Smooth muscle cell (in vitro differentiated cells): ENCODE results near the gene WDR1. TPM values are rescaled to one million over a fixed set of nuclear protein-coding genes. Genes with fewer than 3 reads are reported as not detected.

Experiments
- DNase-seq: peaks from one replicate; lab custom pipeline; 2025; ENCODE audit not compliant: unreplicated experiment; lab: John Stamatoyannopoulos, UW
- H2AFZ ChIP-seq: fragments of 200-600 bp; sonication (generic); 2 replicates; pipeline ENCODE4 v1.6.0; 2016; ENCODE audit warnings: antibody characterized with exemption, low read depth, mild to moderate bottlenecking
- H3F3A ChIP-seq: fragments of 200-600 bp; sonication (generic); 2 replicates; pipeline ENCODE4 v1.6.0; 2017; ENCODE audit warnings: antibody characterized with exemption, low read depth
- H3K27ac ChIP-seq: fragments of 200-600 bp; sonication (generic); 2 replicates; pipeline ENCODE4 v1.5.1; 2016; ENCODE audit warnings: low read depth, mild to moderate bottlenecking
- H3K27me3 ChIP-seq: fragments of 200-600 bp; sonication (generic); 2 replicates; pipeline ENCODE4 v1.6.1; 2016; ENCODE audit warnings: low read depth, mild to moderate bottlenecking
- H3K36me3 ChIP-seq: fragments of 200-600 bp; sonication (generic); 2 replicates; pipeline ENCODE4 v1.5.1; 2016; ENCODE audit warnings: low read depth
- H3K4me1 ChIP-seq: fragments of 200-600 bp; sonication (generic); 2 replicates; pipeline ENCODE4 v1.5.1; 2016; ENCODE audit warnings: low read depth
- H3K4me2 ChIP-seq: fragments of 200-600 bp; sonication (generic); 2 replicates; pipeline ENCODE4 v1.6.0; 2016; ENCODE audit warnings: mild to moderate bottlenecking
- H3K4me3 ChIP-seq: fragments of 200-600 bp; sonication (generic); 2 replicates; pipeline ENCODE4 v1.5.1; 2016; ENCODE audit warnings: mild to moderate bottlenecking
- H3K79me2 ChIP-seq: fragments of 200-600 bp; sonication (generic); 2 replicates; pipeline ENCODE4 v1.6.0; 2016; ENCODE audit warnings: low read depth, mild to moderate bottlenecking
- H3K9ac ChIP-seq: fragments of 200-600 bp; sonication (generic); 2 replicates; pipeline ENCODE4 v1.6.0; 2016; ENCODE audit warnings: low read depth
- H3K9me3 ChIP-seq: fragments of 200-600 bp; sonication (generic); replicated peaks from 2 replicates; pipeline ENCODE4 v1.5.1; 2016; ENCODE audit warnings: low read depth
- H4K20me1 ChIP-seq: fragments of 200-600 bp; sonication (generic); 2 replicates; pipeline ENCODE4 v1.6.0; 2016; ENCODE audit warnings: low read depth
- whole genome bisulfite sequencing: methylation state at CpG from one replicate; pipeline ENCODE4 v1.1.7; 2016; ENCODE audit warnings: low lambda C conversion rate; 5-methylcytosine and 5-hydroxymethylcytosine counted together
- polyA plus RNA-seq: library from polyadenylated mRNA; unstranded; fragments of >200 nt; fragmentation: Nextera tagmentation; extraction: Ambion mirVana; gene quantifications from 2 replicates; pipeline ENCODE4 v1.2.1, GENCODE V29; 2016
- total RNA-seq: library from RNA; depleted of rRNA; stranded (reverse); fragments of >200 nt; gene quantifications from 2 replicates; pipeline ENCODE4 v1.2.3, GENCODE V29; 2014
- TF ChIP-seq, protein P1 (sequence below): fragments of 200-600 bp; sonication (generic); IDR thresholded peaks from 2 replicates; pipeline ENCODE4 v1.5.1; 2017; ENCODE audit warnings: borderline replicate concordance, mild to moderate bottlenecking, antibody characterized with exemption; ENCODE audit not compliant: insufficient read depth, poor library complexity, severe bottlenecking

The WDR1 gene
- total and polyA plus RNA-seq, 2 experiments from 2014 or later: 259 to 273 TPM

DNA sequence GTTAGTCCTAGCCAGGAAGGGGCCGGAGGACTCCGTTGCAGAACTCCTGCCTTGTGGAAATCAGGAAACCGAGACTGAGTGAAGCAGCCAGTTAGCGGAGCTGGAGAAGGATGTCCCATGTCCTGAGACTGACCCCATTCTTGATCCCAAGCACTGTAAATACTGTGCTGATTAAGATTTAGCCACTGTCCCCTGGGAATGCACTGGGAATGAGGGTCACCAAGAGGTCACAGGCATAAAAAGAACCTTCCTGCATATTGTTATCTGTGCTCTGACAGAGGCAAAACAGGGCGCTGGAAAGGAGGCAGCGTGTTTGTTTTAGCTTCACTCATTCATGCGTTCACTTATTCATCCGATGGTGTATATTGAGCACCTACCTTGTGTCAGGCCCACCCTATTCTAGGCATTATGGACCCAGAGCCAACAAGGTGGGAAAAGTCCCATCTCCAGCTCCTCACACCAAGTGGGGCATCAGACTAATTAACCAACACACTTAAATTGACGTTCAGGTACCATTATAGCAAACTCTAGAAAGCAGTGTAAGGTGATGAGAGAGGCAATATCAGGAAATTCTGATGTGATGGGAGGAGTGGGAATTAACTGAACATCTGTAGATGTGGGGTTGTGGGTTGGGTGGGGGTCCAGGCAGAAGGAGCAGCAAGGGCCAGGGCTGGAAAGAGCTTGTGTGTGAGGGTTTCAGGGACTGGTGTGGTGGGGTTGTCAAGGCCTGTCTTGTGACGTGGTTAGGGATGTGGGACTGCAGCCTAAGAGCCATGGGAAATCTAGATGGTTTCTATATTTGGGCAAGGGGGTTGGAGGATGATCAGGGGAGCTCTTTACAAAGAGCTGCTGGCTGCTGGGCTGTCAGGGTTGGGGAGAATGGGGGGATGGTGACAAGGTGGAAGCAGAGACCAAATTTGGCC is 84.7 kb downstream of the WDR1 start:
- Histone ChIP-seq H3K9ac (no peak overlapping the region), H3K9me3 (no peaks in the 10 kb centered on the region), H4K20me1 (no peaks in the 10 kb centered on the region), H3K36me3 (no peaks in the 10 kb centered on the region), H3K27ac (peak overlapping the region; percentile 52), H3K27me3 (no peaks in the 10 kb centered on the region), H3K4me2 (peak overlapping the region; percentile 44), H2AFZ (no peak overlapping the region), H3F3A (peaks cover 14% of the 10 kb centered on the region), H3K79me2 (no peaks in the 10 kb centered on the region), H3K4me1 (peaks cover 13% of the 10 kb centered on the region), H3K4me3 (no peak overlapping the region)
- DNase-seq: no peak
- WGBS: 81% methylated on average over 10 of the region's 10 CpGs
- TF ChIP-seq, protein P1, sequence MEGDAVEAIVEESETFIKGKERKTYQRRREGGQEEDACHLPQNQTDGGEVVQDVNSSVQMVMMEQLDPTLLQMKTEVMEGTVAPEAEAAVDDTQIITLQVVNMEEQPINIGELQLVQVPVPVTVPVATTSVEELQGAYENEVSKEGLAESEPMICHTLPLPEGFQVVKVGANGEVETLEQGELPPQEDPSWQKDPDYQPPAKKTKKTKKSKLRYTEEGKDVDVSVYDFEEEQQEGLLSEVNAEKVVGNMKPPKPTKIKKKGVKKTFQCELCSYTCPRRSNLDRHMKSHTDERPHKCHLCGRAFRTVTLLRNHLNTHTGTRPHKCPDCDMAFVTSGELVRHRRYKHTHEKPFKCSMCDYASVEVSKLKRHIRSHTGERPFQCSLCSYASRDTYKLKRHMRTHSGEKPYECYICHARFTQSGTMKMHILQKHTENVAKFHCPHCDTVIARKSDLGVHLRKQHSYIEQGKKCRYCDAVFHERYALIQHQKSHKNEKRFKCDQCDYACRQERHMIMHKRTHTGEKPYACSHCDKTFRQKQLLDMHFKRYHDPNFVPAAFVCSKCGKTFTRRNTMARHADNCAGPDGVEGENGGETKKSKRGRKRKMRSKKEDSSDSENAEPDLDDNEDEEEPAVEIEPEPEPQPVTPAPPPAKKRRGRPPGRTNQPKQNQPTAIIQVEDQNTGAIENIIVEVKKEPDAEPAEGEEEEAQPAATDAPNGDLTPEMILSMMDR: no peak

DNA sequence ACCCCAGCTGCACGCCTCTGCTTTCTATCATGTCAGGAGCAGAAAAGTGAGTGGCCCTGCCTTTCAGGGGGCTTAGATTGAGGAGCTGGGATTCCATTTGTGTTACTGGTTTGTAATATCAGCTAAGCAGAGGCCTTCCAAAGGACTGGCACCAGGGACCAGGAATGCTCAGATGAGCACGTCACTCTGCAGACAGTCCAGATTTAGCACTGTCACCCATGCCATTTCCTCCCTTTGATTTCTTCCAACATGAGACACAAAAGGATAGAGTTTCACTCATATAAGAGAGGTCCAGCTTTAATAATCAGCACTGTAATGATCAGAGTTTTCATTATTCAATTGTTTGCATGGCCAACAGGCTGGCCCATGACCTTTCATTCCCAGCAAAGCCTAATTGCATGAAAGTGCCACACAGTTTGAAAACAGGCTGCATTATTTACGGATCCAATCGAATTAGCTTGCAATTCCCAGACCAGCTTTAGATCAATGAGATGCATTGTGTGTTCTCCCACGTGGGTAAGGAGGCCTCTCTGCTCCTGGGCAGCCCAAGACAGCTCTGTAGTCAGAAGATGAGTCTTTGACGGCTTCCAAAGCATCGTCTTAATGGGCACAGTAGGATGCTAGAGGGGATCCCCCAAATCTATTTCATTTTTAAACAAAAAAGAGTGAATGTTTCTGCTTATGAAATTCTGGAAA is 85.5 kb downstream of the WDR1 start:
- Histone ChIP-seq H3K36me3 (no peaks in the 10 kb centered on the region), H3K27ac (peak overlapping the region; percentile 52), H3K4me3 (no peak overlapping the region), H3K4me1 (peaks cover 13% of the 10 kb centered on the region), H3K4me2 (peak overlapping the region; percentile 51), H3K9me3 (no peaks in the 10 kb centered on the region), H3F3A (peaks cover 14% of the 10 kb centered on the region), H2AFZ (no peak overlapping the region), H3K27me3 (no peaks in the 10 kb centered on the region), H3K79me2 (no peaks in the 10 kb centered on the region), H4K20me1 (no peaks in the 10 kb centered on the region), H3K9ac (no peak overlapping the region)
- WGBS: 71% methylated on average over 7 of the region's 7 CpGs
- TF ChIP-seq, protein P1: no peak
- DNase-seq: no peak

DNA sequence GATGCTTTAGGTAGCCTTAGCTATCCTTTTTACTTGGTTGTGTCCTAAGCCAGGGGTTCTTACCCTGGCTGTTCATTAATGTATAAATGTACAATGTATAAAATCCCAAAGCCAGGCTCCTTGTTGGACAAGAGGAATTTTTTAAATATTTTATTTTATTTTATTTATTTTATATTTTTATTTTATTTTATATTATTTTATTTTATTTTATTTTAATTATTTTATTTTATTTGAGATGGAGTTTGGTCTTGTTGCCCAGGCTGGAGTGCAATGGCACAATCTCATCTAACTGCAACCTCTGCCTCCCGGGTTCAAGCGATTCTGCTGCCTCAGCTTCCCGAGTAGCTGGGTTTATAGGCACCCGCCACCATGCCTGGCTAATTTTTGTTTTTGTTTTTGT is 87.2 kb downstream of the WDR1 start:
- no peak overlapping the region for H3K4me3 ChIP-seq
- no peak overlapping the region for H3K27ac ChIP-seq
- no peaks in the 10 kb centered on the region for H3K79me2 ChIP-seq
- H3K4me1 ChIP-seq: peaks cover 13% of the 10 kb centered on the region
- no peaks in the 10 kb centered on the region for H3K27me3 ChIP-seq
- TF ChIP-seq, protein P1: no peak
- no peaks in the 10 kb centered on the region for H3K36me3 ChIP-seq
- no peak for DNase-seq
- no peak overlapping the region for H3K9ac ChIP-seq
- H4K20me1 ChIP-seq: no peaks in the 10 kb centered on the region
- no peak overlapping the region for H2AFZ ChIP-seq
- peaks cover 14% of the 10 kb centered on the region for H3F3A ChIP-seq
- no peak overlapping the region for H3K4me2 ChIP-seq
- WGBS: 98% methylated on average over 4 of the region's 4 CpGs
- H3K9me3 ChIP-seq: no peaks in the 10 kb centered on the region
